SK-N-SH (cell line): ENCODE measurements around the gene TSC22D2. TPM values are rescaled to one million over a fixed set of nuclear protein-coding genes. Genes with fewer than 3 reads are reported as not detected.

Experiments
- CTCF ChIA-PET: fragments of 300-600, 350-600 bp; formaldehyde crosslinking; extraction: SDS; loops from one replicate; lab custom pipeline; 2021; lab: Yijun Ruan, JAX
- POLR2A ChIA-PET: fragments of 350-600 bp; sonication (Branson Sonifier 250); formaldehyde crosslinking; extraction: SDS; loops from one replicate; lab custom pipeline; 2020; ENCODE audit warnings: antibody characterized with exemption, inconsistent platforms; lab: Yijun Ruan, JAX
- DNase-seq: peaks from one replicate; pipeline ENCODE4 v3.0.0; 2012
- H2AFZ ChIP-seq: fragments of 200-600 bp; sonication (generic); 2 replicates; pipeline ENCODE4 v1.8.1; 2016; ENCODE audit warnings: antibody characterized with exemption, mild to moderate bottlenecking, low read depth
- H3F3A ChIP-seq: fragments of 200-600 bp; sonication (generic); replicated peaks from 2 replicates; pipeline ENCODE3; 2016; ENCODE audit warnings: antibody characterized with exemption, mild to moderate bottlenecking; ENCODE audit not compliant: insufficient read depth
- H3K27ac ChIP-seq, 2 experiments: fragments of 200-500 bp in 1 of 2; fragments of 200-600 bp in 1 of 2; sonication (Bioruptor generic) in 1 of 2; sonication (generic), shearing (Covaris generic) in 1 of 2; 2 replicates each; pipeline versions ENCODE4 v1.5.1 to v1.6.1; 2014 to 2016; ENCODE audit warnings: low read depth in 2 of 2, inconsistent platforms in 1 of 2, low read length in 1 of 2, mild to moderate bottlenecking in 1 of 2, mixed read lengths in 1 of 2
- H3K27me3 ChIP-seq: fragments of 200-600 bp; sonication (generic), shearing (Covaris generic); 2 replicates; pipeline ENCODE4 v1.6.1; 2016; ENCODE audit warnings: mixed run types; ENCODE audit not compliant: insufficient read depth
- H3K36me3 ChIP-seq, 2 experiments: fragments of 200-500 bp in 1 of 2; fragments of 200-600 bp in 1 of 2; sonication (Bioruptor generic) in 1 of 2; sonication (generic) in 1 of 2; replicated peaks in 1 of 2; 2 replicates each; pipeline versions ENCODE3 to v1.5.1; 2014 to 2016; ENCODE audit warnings: low read length in 1 of 2, mild to moderate bottlenecking in 1 of 2; ENCODE audit not compliant: insufficient read depth in 2 of 2, control insufficient read depth in 1 of 2
- H3K4me1 ChIP-seq, 2 experiments: fragments of 200-500 bp in 1 of 2; fragments of 200-600 bp in 1 of 2; sonication (Bioruptor generic) in 1 of 2; sonication (generic), shearing (Covaris generic) in 1 of 2; 2 replicates each; pipeline versions ENCODE4 v1.5.1 to v1.6.1; 2014 to 2016; ENCODE audit warnings: low read depth in 1 of 2, low read length in 1 of 2, mixed run types in 1 of 2; ENCODE audit not compliant: insufficient read depth in 2 of 2, control insufficient read depth in 1 of 2
- H3K4me2 ChIP-seq: fragments of 200-600 bp; sonication (generic), shearing (Covaris generic); 2 replicates; pipeline ENCODE4 v1.6.1; 2017; ENCODE audit warnings: mixed run types
- H3K4me3 ChIP-seq, 2 experiments: fragments of 200-500 bp in 1 of 2; fragments of 200-600 bp in 1 of 2; sonication (Bioruptor generic) in 1 of 2; sonication (generic), shearing (Covaris generic) in 1 of 2; 2 replicates each; pipeline versions ENCODE4 v1.5.1 to v1.8.1; 2014 to 2016; ENCODE audit warnings: low read depth in 2 of 2, inconsistent platforms in 1 of 2, low read length in 1 of 2, mild to moderate bottlenecking in 1 of 2, mixed read lengths in 1 of 2, moderate library complexity in 1 of 2
- H3K79me2 ChIP-seq: fragments of 200-600 bp; sonication (generic); 2 replicates; pipeline ENCODE4 v1.8.1; 2017; ENCODE audit warnings: mild to moderate bottlenecking; ENCODE audit not compliant: insufficient read depth
- H3K9ac ChIP-seq: fragments of 200-600 bp; sonication (generic); 2 replicates; pipeline ENCODE4 v1.6.1; 2017; ENCODE audit warnings: mixed run types
- H3K9me2 ChIP-seq: fragments of 200-600 bp; sonication (generic); 2 replicates; pipeline ENCODE4 v1.6.1; 2017; ENCODE audit warnings: mixed run types
- H3K9me3 ChIP-seq: fragments of 200-600 bp; sonication (generic); 2 replicates; pipeline ENCODE4 v1.6.1; 2017; ENCODE audit warnings: mixed run types, mild to moderate bottlenecking, moderate library complexity
- H4K20me1 ChIP-seq: fragments of 200-600 bp; sonication (generic); 2 replicates; pipeline ENCODE4 v1.6.1; 2017; ENCODE audit warnings: mild to moderate bottlenecking, mixed run types; ENCODE audit not compliant: insufficient read depth
- CTCF ChIP-seq: fragments of 200-600 bp; sonication (generic); IDR thresholded peaks from 2 replicates; pipeline ENCODE4 v1.6.1; 2017; ENCODE audit warnings: antibody characterized with exemption, mild to moderate bottlenecking, moderate library complexity
- ELF1 ChIP-seq: IDR thresholded peaks from 2 replicates; pipeline ENCODE4 v1.4.0; 2012
- EP300 ChIP-seq, 2 experiments: IDR thresholded peaks; 2 replicates each; pipeline versions ENCODE4 v1.4.0 to v1.6.1; 2012; ENCODE audit warnings: borderline replicate concordance in 1 of 2, low read depth in 1 of 2, low read length in 1 of 2
- FOSL2 ChIP-seq: IDR thresholded peaks from 2 replicates; pipeline ENCODE4 v1.4.0; 2012; ENCODE audit warnings: low read depth, mild to moderate bottlenecking, moderate library complexity, borderline replicate concordance
- FOXJ3 ChIP-seq: sonication (generic); formaldehyde crosslinking; IDR thresholded peaks from 2 replicates; pipeline ENCODE4 v1.5.1; 2020; ENCODE audit warnings: mild to moderate bottlenecking, missing genetic modification reagents
- GABPA ChIP-seq: IDR thresholded peaks from 2 replicates; pipeline ENCODE4 v1.4.0; 2012; ENCODE audit warnings: low read depth, mild to moderate bottlenecking
- IRF3 ChIP-seq: fragments of 150-350 bp; IDR thresholded peaks from 2 replicates; pipeline ENCODE4 v1.6.1; 2016; ENCODE audit warnings: mild to moderate bottlenecking, low read depth, low read length
- JUND ChIP-seq: IDR thresholded peaks from 2 replicates; pipeline ENCODE4 v1.4.0; 2012
- MXI1 ChIP-seq: IDR thresholded peaks from 2 replicates; pipeline ENCODE4 v1.6.1; 2012; ENCODE audit warnings: mild to moderate bottlenecking, low read depth, low read length, improper control_type of control experiment
- NFIC ChIP-seq: IDR thresholded peaks from 2 replicates; pipeline ENCODE4 v1.4.0; 2012; ENCODE audit warnings: borderline replicate concordance
- RAD21 ChIP-seq: IDR thresholded peaks from 2 replicates; pipeline ENCODE4 v1.6.1; 2012; ENCODE audit warnings: mild to moderate bottlenecking, low read length
- REST ChIP-seq: IDR thresholded peaks from 2 replicates; pipeline ENCODE4 v1.6.1; 2012; ENCODE audit warnings: mild to moderate bottlenecking, low read depth, low read length, moderate library complexity
- TAF1 ChIP-seq: IDR thresholded peaks from 2 replicates; pipeline ENCODE4 v1.6.1; 2012; ENCODE audit warnings: low read depth, mild to moderate bottlenecking, low read length, moderate library complexity, borderline replicate concordance
- TCF12 ChIP-seq: IDR thresholded peaks from 2 replicates; pipeline ENCODE4 v1.4.0; 2012
- ZBTB33 ChIP-seq: IDR thresholded peaks from 2 replicates; pipeline ENCODE4 v1.4.0; 2012; ENCODE audit warnings: low read depth, borderline replicate concordance
- WGBS: methylation state at CpG from one replicate; pipeline ENCODE4 v1.1.6; 2017; ENCODE audit warnings: low lambda C conversion rate; 5-methylcytosine and 5-hydroxymethylcytosine counted together
- polyA plus RNA-seq, 3 experiments: library from polyadenylated mRNA; depleted of rRNA; stranded (reverse); fragments of >200 nt; gene quantifications; 2 replicates each; pipeline ENCODE4 v1.2.3, GENCODE V29; 2012

The TSC22D2 gene
- polyA plus RNA-seq, 1 of the 3 experiments (the other 2 are of a cell fraction) = 4.8 TPM

- TF ChIP-seq CTCF (no peak), TCF12 (no peak), GABPA (no peak), MXI1 (no peak), FOXJ3 (CRISPR knock-in tag) (no peak), TAF1 (no peak), RAD21 (no peak), REST (no peak), ELF1 (no peak), EP300 (IDR thresholded peaks at IDR 0.05; ENCODE audit: borderline replicate concordance in 1 of 2, low read depth in 1 of 2, low read length in 1 of 2) (no peak), IRF3 (no peak)
These were observed 44.7 kb upstream of the TSC22D2 start (continued) for GRCh38 chr3:150363420-150363819.

- no peak overlapping the region for H3K27ac ChIP-seq
- no peaks in the 10 kb centered on the region for H4K20me1 ChIP-seq
- no peaks in the 10 kb centered on the region for H3K27me3 ChIP-seq
- H3K79me2 ChIP-seq = no peaks in the 10 kb centered on the region
- ChIA-PET CTCF (interaction anchor here (1.0 to 1.4 kb wide), 2 partner anchors 20 to 130 kb away, joined by 3 to 4 read pairs; no protein-coding TSS in a partner anchor), POLR2A (no interaction called here)
- 77% methylated on average over 5 of the region's 5 CpGs for WGBS
- no peak overlapping the region for H2AFZ ChIP-seq
- peaks cover 13% of the 10 kb centered on the region for H3F3A ChIP-seq
- peaks cover 0 to 8% of the 10 kb centered on the region in 2 experiments; a peak in 2 of 4 replicates for H3K4me1 ChIP-seq
- no peak overlapping the region for H3K9ac ChIP-seq
- H3K9me2 ChIP-seq = no peaks in the 10 kb centered on the region
- H3K9me3 ChIP-seq = no peaks in the 10 kb centered on the region
- DNase-seq = no peak
- TF ChIP-seq FOSL2 = peak; percentile 52; the same call in 1 of the 2 replicates
- TF ChIP-seq ZBTB33 = no peak
- 0 out of 2 replicates have a peak, but pooled peaks have one; percentile 23 for TF ChIP-seq JUND
- no peak for TF ChIP-seq NFIC
- no peaks in the 10 kb centered on the region for H3K36me3 ChIP-seq
- H3K4me2 ChIP-seq = no peak overlapping the region
- H3K4me3 ChIP-seq = no peak overlapping the region
These were observed 42.9 kb upstream of the TSC22D2 start for GRCh38 chr3:150365132-150365604.
